Pancreas (tissue), 10 donors: Measurements from ENCODE around the gene ANKRD50. TPM values are rescaled to one million over a fixed set of nuclear protein-coding genes. Genes with fewer than 3 reads are reported as not detected.

Source experiments
- ATAC-seq, 4 donors: fragments of 200-7000 bp; cut with Tn5 transposase; one replicate each; pipeline versions ENCODE4 v1.8.0 to v1.9.1; 2020; ENCODE audit warnings: mild to moderate bottlenecking in 4 of 4, moderate library complexity in 4 of 4
- DNase-seq, 6 donors: peaks; one replicate each; pipeline ENCODE4 v3.0.0-alpha.2; 2020
- FAIRE-seq: peaks from 2 replicates; lab custom pipeline; 2012; peaks lifted over from hg19 to GRCh38; lab: Jason Lieb, UNC
- H3K27ac ChIP-seq, 4 donors: fragments of 200-600 bp; sonication (generic); 1 replicate in 3 of 4; 2 replicates in 1 of 4; pipeline versions ENCODE4 v1.5.0 to v1.8.0; 2020
- H3K27me3 ChIP-seq, 4 donors: fragments of 200-600 bp; one replicate each; pipeline ENCODE4 v1.8.0; 2021
- H3K36me3 ChIP-seq, 3 donors: fragments of 200-600 bp; sonication (generic) in 1 of 3; one replicate each; pipeline versions ENCODE4 v1.5.0 to v1.8.0; 2020 to 2021
- H3K4me1 ChIP-seq, 3 donors: fragments of 200-600 bp; one replicate each; pipeline ENCODE4 v1.8.0; 2021
- H3K4me3 ChIP-seq, 4 donors: fragments of 200-600 bp; sonication (generic) in 2 of 4; one replicate each; pipeline versions ENCODE4 v1.5.0 to v1.8.0; 2020 to 2021
- H3K9me3 ChIP-seq, 4 donors: fragments of 200-600 bp; one replicate each; pipeline ENCODE4 v1.8.0; 2021
- WGBS, 2 donors: extraction: QIAGEN DNeasy Blood & Tissue Kit; methylation state at CpG; one replicate each; pipeline ENCODE4 v1.1.7; 2013; 5-methylcytosine and 5-hydroxymethylcytosine counted together
- intact Hi-C, 3 donors: fragments of 100-400 bp; cut with DNase I; formaldehyde crosslinking; loops; one replicate each; pipeline versions ENCODE4 v1.11.1 to v1.14.2; 2022
- polyA plus RNA-seq, 2 donors: library from polyadenylated mRNA; stranded (reverse); fragments of 200-250 nt; gene quantifications; one replicate each; pipeline ENCODE4 v1.2.3, GENCODE V29; 2013
- total RNA-seq, 6 donors: library from RNA; stranded (reverse); fragmentation: NEBNext Ultra II Directional in 4 of 6; extraction: Animal tissue kit (Norgen Biotek cat#: 25700) in 4 of 6; gene quantifications; one replicate each; pipeline versions ENCODE4 v1.2.1 to v1.2.4, GENCODE V29; 2021 to 2023
- TF ChIP-seq, protein P1 (sequence below), 4 donors: fragments of 200-600 bp; sonication (generic) in 3 of 4; IDR thresholded peaks; one replicate each; pipeline versions ENCODE4 v1.5.0 to v1.8.0; 2021; ENCODE audit warnings: antibody characterized with exemption in 4 of 4
- donor health status: healthy with polysubstance abuse.
- donor health status: DM: no; HTN: no; CAD: no; lungs with moderate emphysema.
- donor health status: DM: no; HTN: no; CAD: no.
- donor health status: control.
- donor health status: control.
- donor health status: Bipolar disorder and iron deficiency.
- donor health status: DM: yes; HTN: yes; CAD: no.
- donor health status: DM: no; HTN: no; CAD: no.
- donor health status: DM: no; HTN: no; CAD: no.
- donor health status: DM: yes; HTN: yes; CAD: no.

ANKRD50 gene
- total and polyA plus RNA-seq, 8 donors = 1.2 to 12.5 (median 2.9) TPM

- no peaks in the 10 kb centered on the region for H3K9me3 ChIP-seq
- H3K4me1 ChIP-seq = peaks cover 0 to 26% (median 13%) of the 10 kb centered on the region in 3 donors
- no peak overlapping the region for H3K27ac ChIP-seq
- FAIRE-seq (no peak), ATAC-seq (no peak), DNase-seq (no peak)
- H3K27me3 ChIP-seq = no peaks in the 10 kb centered on the region
- no peaks in the 10 kb centered on the region for H3K36me3 ChIP-seq
- 71 to 72% methylated on average over 7 of the region's 7 CpGs for WGBS, 2 donors
- TF ChIP-seq, protein P1, sequence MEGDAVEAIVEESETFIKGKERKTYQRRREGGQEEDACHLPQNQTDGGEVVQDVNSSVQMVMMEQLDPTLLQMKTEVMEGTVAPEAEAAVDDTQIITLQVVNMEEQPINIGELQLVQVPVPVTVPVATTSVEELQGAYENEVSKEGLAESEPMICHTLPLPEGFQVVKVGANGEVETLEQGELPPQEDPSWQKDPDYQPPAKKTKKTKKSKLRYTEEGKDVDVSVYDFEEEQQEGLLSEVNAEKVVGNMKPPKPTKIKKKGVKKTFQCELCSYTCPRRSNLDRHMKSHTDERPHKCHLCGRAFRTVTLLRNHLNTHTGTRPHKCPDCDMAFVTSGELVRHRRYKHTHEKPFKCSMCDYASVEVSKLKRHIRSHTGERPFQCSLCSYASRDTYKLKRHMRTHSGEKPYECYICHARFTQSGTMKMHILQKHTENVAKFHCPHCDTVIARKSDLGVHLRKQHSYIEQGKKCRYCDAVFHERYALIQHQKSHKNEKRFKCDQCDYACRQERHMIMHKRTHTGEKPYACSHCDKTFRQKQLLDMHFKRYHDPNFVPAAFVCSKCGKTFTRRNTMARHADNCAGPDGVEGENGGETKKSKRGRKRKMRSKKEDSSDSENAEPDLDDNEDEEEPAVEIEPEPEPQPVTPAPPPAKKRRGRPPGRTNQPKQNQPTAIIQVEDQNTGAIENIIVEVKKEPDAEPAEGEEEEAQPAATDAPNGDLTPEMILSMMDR (IDR thresholded peaks at IDR 0.05) = no peak
- peak overlapping the region in 1 of 4 donors; percentile 92 for H3K4me3 ChIP-seq
- intact Hi-C loops = no loop called here
Measured at GRCh38 chr4:124710015-124710741, 2.4 kb downstream of the ANKRD50 start.

- TF ChIP-seq, protein P1 (IDR thresholded peaks at IDR 0.05) = no peak
- intact Hi-C loops = no loop called here
- no peak for FAIRE-seq
- DNase-seq = no peak
- peaks cover 0 to 25% (median 16%) of the 10 kb centered on the region in 3 donors for H3K4me1 ChIP-seq
- 97 to 100% methylated on average over 1 of the region's 1 CpG for WGBS, 2 donors
- no peak overlapping the region for H3K27ac ChIP-seq
- no peak overlapping the region for H3K4me3 ChIP-seq
- H3K27me3 ChIP-seq = no peaks in the 10 kb centered on the region
- H3K36me3 ChIP-seq = no peaks in the 10 kb centered on the region
- no peak for ATAC-seq
- H3K9me3 ChIP-seq = no peaks in the 10 kb centered on the region
Measured at GRCh38 chr4:124708517-124709300, 3.8 kb downstream of the ANKRD50 start.

- DNase-seq = no peak
- intact Hi-C loops = no loop called here
- no peak overlapping the region for H3K4me3 ChIP-seq
- ATAC-seq = no peak
- WGBS, 2 donors = 64 to 73% methylated on average over 2 of the region's 2 CpGs
- H3K4me1 ChIP-seq = peaks cover 0 to 15% (median 13%) of the 10 kb centered on the region in 3 donors
- no peak for FAIRE-seq
- no peak overlapping the region for H3K27ac ChIP-seq
- no peaks in the 10 kb centered on the region for H3K9me3 ChIP-seq
- no peaks in the 10 kb centered on the region for H3K36me3 ChIP-seq
- no peaks in the 10 kb centered on the region for H3K27me3 ChIP-seq
- TF ChIP-seq, protein P1 (IDR thresholded peaks at IDR 0.05) = no peak
Measured at GRCh38 chr4:124705393-124705792, 7.1 kb downstream of the ANKRD50 start.

DNA sequence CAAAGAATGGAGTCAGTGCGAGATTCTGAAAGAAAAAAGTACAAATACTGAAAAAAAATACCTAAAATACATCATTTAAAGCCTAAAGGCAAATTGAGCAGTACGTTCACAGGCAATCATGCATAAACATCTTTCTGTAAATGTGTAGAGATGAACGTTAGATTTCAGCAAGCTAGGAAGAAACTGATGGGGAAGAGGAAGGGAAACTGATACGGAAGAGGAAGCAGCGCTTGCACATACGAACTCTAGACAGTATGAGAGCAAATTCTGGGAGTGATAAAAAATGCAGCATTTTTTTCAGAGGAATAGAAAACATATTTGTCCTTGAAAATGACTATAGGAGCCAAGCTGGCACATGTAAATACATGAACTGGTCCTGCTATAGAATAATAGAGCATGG lies 9.4 kb downstream of the ANKRD50 start:
- Histone ChIP-seq H3K4me1 (peaks cover 0 to 9% (median 0%) of the 10 kb centered on the region in 3 donors), H3K27ac (no peak overlapping the region), H3K4me3 (no peak overlapping the region), H3K9me3 (no peaks in the 10 kb centered on the region), H3K27me3 (no peaks in the 10 kb centered on the region), H3K36me3 (no peaks in the 10 kb centered on the region)
- intact Hi-C loops = no loop called here
- no peak for ATAC-seq
- TF ChIP-seq, protein P1 (IDR thresholded peaks at IDR 0.05) = no peak
- WGBS, 2 donors = 84 to 94% methylated on average over 6 of the region's 6 CpGs
- no peak for FAIRE-seq
- DNase-seq = no peak
